OCI-LY3 (cell line): ENCODE measurements around the gene ANKS1A.

ENCODE experiments used
- EZH2phosphoT487 ChIP-seq: fragments of 200-600 bp; shearing (Covaris generic); IDR thresholded peaks from 2 replicates; pipeline ENCODE4 v1.6.1; 2018; ENCODE audit warnings: antibody characterized with exemption, mixed run types, low read depth
- TF ChIP-seq, protein P1 (sequence below): fragments of 200-600, 300-600 bp; sonication (generic); IDR thresholded peaks from 2 replicates; pipeline ENCODE4 v1.5.1; 2014; ENCODE audit warnings: antibody characterized with exemption, low read length, low read depth

GRCh38 chr6:35081426-35081851, 192.4 kb downstream of the ANKS1A start:
- TF ChIP-seq, protein P1, sequence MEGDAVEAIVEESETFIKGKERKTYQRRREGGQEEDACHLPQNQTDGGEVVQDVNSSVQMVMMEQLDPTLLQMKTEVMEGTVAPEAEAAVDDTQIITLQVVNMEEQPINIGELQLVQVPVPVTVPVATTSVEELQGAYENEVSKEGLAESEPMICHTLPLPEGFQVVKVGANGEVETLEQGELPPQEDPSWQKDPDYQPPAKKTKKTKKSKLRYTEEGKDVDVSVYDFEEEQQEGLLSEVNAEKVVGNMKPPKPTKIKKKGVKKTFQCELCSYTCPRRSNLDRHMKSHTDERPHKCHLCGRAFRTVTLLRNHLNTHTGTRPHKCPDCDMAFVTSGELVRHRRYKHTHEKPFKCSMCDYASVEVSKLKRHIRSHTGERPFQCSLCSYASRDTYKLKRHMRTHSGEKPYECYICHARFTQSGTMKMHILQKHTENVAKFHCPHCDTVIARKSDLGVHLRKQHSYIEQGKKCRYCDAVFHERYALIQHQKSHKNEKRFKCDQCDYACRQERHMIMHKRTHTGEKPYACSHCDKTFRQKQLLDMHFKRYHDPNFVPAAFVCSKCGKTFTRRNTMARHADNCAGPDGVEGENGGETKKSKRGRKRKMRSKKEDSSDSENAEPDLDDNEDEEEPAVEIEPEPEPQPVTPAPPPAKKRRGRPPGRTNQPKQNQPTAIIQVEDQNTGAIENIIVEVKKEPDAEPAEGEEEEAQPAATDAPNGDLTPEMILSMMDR = no peak
- no peak for TF ChIP-seq EZH2phosphoT487
